OCI-LY3 (cell line): ENCODE results near the gene IRAK2.

ENCODE experiments used
- CTCF ChIP-seq: fragments of 200-600, 300-600 bp; sonication (generic); IDR thresholded peaks from 2 replicates; pipeline ENCODE4 v1.5.1; 2014; ENCODE audit warnings: antibody characterized with exemption, low read length, low read depth
- EZH2phosphoT487 ChIP-seq: fragments of 200-600 bp; shearing (Covaris generic); IDR thresholded peaks from 2 replicates; pipeline ENCODE4 v1.6.1; 2018; ENCODE audit warnings: antibody characterized with exemption, mixed run types, low read depth

- TF ChIP-seq CTCF = no peak
- no peak for TF ChIP-seq EZH2phosphoT487
Observed at GRCh38 chr3:10116138-10116460, 48.6 kb upstream of the IRAK2 start.
